Erythroblast (primary cell): Measurements from ENCODE around the gene MT1E.

ENCODE experiments used
- GATA1 ChIP-seq: IDR thresholded peaks from 2 replicates; pipeline ENCODE4 v1.6.1; 2011; ENCODE audit warnings: low read depth, mild to moderate bottlenecking, control low read depth, low read length, moderate library complexity
- POLR2A ChIP-seq: IDR thresholded peaks from 2 replicates; pipeline ENCODE4 v1.6.1; 2011; ENCODE audit warnings: mild to moderate bottlenecking, low read length

DNA sequence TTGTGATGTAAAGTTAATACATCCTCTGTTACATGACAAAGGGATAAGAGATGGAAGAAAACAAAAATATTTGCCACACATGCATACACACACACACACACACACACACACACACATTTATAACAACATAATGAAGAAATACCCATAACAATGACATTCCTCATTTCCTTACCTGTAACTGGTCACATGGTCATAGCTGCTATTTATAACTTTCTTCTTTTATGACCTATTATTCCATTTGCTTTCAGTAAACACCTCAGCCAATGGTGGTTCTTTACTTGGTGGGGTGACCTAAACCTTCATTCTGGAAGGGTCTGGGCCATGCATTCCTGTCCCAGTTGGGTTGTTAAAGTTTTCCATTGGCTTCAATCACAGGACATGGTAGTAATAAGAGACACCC lies 11.9 kb upstream of the MT1E start:
- TF ChIP-seq POLR2A = no peak
- TF ChIP-seq GATA1 = no peak
